ENCODE data around the gene TBX2. TPM values are rescaled to one million over a fixed set of nuclear protein-coding genes. Genes with fewer than 3 reads are reported as not detected.
A peak's percentile ranks its signal among the peaks of the same experiment; 100 is the strongest.

Gene TBX2
- total RNA-seq, 1 donor from 2014 or later, result 8.6 TPM

GRCh38 chr17:61453566-61454380, 54.1 kb downstream of the TBX2 start:
- Mint-ChIP-seq H3K4me1 (ENCODE audit: low read depth) (peaks cover 20% of the 10 kb centered on the region), H3K27me3 (ENCODE audit: low read depth) (peaks cover 61% of the 10 kb centered on the region), H3K4me3 (ENCODE audit: unreplicated experiment) (peak overlapping the region; percentile 50), H3K27ac (ENCODE audit: unreplicated experiment) (no peak overlapping the region), H3K36me3 (ENCODE audit: low read depth) (peaks cover 11% of the 10 kb centered on the region), H3K9me3 (ENCODE audit: low read depth) (no peaks in the 10 kb centered on the region)
- TF ChIP-seq CTCF (IDR thresholded peaks at IDR 0.05), result no peak
- DNase-seq (ENCODE audit: low spot score), result no peak

- Mint-ChIP-seq H3K27me3 (ENCODE audit: low read depth) (peaks cover 70% of the 10 kb centered on the region), H3K36me3 (ENCODE audit: low read depth) (peaks cover 12% of the 10 kb centered on the region), H3K4me1 (ENCODE audit: low read depth) (peaks cover 20% of the 10 kb centered on the region), H3K27ac (ENCODE audit: unreplicated experiment) (no peak overlapping the region), H3K4me3 (ENCODE audit: unreplicated experiment) (peak overlapping the region; percentile 50), H3K9me3 (ENCODE audit: low read depth) (no peaks in the 10 kb centered on the region)
- no peak for DNase-seq (ENCODE audit: low spot score)
- no peak for TF ChIP-seq CTCF (IDR thresholded peaks at IDR 0.05)
Measured at GRCh38 chr17:61454381-61455323, 55.0 kb downstream of the TBX2 start.

- Mint-ChIP-seq H3K4me1 (ENCODE audit: low read depth) (peaks cover 20% of the 10 kb centered on the region), H3K4me3 (ENCODE audit: unreplicated experiment) (no peak overlapping the region), H3K36me3 (ENCODE audit: low read depth) (peaks cover 14% of the 10 kb centered on the region), H3K27me3 (ENCODE audit: low read depth) (peaks cover 74% of the 10 kb centered on the region), H3K9me3 (ENCODE audit: low read depth) (no peaks in the 10 kb centered on the region), H3K27ac (ENCODE audit: unreplicated experiment) (no peak overlapping the region)
- DNase-seq (ENCODE audit: low spot score), result peak; percentile 82
- no peak for TF ChIP-seq CTCF (IDR thresholded peaks at IDR 0.05)
Measured at GRCh38 chr17:61455324-61456060, 55.8 kb downstream of the TBX2 start.

- peaks cover 75% of the 10 kb centered on the region for H3K27me3 Mint-ChIP-seq (ENCODE audit: low read depth)
- no peak overlapping the region for H3K27ac Mint-ChIP-seq (ENCODE audit: unreplicated experiment)
- peaks cover 20% of the 10 kb centered on the region for H3K4me1 Mint-ChIP-seq (ENCODE audit: low read depth)
- H3K4me3 Mint-ChIP-seq (ENCODE audit: unreplicated experiment), result no peak overlapping the region
- H3K36me3 Mint-ChIP-seq (ENCODE audit: low read depth), result peaks cover 14% of the 10 kb centered on the region
- H3K9me3 Mint-ChIP-seq (ENCODE audit: low read depth), result no peaks in the 10 kb centered on the region
- DNase-seq (ENCODE audit: low spot score), result peak; percentile 83
- no peak for TF ChIP-seq CTCF (IDR thresholded peaks at IDR 0.05)
Measured at GRCh38 chr17:61456061-61456681, 56.5 kb downstream of the TBX2 start.
